GM12801 (cell line): ENCODE measurements around the gene METTL9.

Source experiments
- TF ChIP-seq, protein P1 (sequence below): IDR thresholded peaks from one replicate; pipeline ENCODE4 v1.5.1; 2011; ENCODE audit warnings: control low read depth; ENCODE audit not compliant: insufficient read length; ENCODE audit errors: extremely low read depth

Gene METTL9

DNA sequence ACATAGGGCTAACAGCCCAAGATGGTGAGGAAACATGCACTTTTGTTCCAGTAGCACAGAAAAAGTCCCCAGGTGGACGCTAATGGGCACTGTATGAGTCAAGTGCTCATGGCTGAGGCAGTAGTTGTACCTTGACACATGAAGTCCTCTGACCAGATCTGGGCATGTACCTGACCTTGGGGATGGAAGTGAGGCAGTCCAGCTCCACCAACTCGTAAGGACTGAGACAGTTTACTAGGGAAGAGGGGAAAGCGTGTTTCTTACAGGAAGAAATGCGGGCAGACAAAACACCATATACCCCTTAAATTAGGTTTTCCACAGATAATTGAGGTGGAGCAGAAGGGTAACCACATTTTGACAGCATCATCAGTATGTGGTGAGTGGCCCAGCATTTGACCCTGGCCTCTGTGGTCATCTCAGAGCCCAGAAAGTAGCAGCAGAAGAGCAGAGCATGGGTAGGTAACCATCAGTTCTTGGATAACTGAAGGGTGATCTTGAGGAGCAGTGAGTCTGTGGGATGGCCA is 32.4 kb upstream of the METTL9 start:
- TF ChIP-seq, protein P1, sequence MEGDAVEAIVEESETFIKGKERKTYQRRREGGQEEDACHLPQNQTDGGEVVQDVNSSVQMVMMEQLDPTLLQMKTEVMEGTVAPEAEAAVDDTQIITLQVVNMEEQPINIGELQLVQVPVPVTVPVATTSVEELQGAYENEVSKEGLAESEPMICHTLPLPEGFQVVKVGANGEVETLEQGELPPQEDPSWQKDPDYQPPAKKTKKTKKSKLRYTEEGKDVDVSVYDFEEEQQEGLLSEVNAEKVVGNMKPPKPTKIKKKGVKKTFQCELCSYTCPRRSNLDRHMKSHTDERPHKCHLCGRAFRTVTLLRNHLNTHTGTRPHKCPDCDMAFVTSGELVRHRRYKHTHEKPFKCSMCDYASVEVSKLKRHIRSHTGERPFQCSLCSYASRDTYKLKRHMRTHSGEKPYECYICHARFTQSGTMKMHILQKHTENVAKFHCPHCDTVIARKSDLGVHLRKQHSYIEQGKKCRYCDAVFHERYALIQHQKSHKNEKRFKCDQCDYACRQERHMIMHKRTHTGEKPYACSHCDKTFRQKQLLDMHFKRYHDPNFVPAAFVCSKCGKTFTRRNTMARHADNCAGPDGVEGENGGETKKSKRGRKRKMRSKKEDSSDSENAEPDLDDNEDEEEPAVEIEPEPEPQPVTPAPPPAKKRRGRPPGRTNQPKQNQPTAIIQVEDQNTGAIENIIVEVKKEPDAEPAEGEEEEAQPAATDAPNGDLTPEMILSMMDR, result no peak

DNA sequence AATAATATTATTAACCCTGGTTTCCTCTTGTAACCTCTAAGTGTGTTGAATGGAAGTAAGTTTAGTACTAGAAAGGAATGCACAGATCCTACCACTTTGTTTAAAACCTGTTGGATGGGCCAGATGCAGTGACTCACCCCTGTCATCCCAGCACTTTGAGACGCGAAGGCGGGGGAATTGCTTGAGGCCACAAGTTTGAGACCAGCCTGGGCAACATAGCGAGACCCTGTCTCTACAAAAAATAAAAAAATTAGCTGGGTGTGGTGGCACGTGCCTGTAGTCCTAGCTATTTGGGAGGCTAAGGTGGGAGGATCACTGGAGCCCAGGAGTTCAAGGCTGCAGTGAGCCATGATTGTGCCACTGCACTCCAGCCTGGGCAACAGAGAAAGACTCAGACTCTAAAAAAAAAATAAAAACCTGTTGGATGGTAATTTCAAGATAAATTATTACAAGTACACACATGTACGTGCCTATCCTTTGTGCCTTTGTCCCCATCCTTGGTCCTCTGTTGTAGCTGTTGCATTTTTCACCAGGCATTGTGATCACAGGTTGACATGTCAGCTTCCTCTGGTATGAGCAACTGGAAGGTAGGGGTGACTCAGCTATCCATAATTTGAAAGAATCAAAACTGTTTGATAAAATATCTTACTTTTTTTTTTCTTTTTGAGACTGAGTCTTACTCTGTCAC is 30.7 kb upstream of the METTL9 start:
- TF ChIP-seq, protein P1, result no peak

DNA sequence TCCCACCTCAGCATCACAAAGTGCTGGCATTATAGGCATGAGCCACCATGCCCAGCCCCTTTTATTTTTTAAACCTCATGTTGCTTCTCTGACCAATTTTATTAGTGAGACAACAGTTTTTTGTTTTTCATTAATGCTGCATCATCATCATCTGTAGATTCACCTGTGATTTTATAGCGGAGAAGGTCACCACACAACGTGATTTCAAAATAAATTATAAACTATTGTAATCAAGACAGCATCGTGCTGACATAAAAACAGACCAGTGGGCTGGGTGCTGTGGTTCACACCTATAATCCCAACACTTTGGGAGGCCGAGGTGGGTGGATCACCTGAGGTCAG is 28.7 kb upstream of the METTL9 start:
- TF ChIP-seq, protein P1, result no peak

DNA sequence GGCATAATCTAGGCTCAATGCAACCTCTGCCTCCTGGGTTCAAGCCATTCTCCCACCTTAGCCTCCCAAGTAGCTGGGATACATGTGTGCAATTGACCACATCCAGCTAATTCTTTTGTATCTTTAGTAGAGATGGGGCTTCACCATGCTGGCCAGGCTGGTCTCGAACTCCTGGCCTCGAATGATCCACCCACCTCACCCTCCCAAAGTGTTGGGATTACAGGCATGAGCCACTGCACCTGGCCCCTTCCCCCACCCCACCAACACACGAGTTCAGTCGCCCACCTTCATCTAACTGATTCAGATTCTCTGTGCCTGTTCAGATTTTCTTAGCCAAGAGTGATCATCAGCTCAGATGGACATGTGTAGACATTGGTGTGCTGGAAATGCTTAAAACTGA is 25.0 kb upstream of the METTL9 start:
- TF ChIP-seq, protein P1, result no peak

DNA sequence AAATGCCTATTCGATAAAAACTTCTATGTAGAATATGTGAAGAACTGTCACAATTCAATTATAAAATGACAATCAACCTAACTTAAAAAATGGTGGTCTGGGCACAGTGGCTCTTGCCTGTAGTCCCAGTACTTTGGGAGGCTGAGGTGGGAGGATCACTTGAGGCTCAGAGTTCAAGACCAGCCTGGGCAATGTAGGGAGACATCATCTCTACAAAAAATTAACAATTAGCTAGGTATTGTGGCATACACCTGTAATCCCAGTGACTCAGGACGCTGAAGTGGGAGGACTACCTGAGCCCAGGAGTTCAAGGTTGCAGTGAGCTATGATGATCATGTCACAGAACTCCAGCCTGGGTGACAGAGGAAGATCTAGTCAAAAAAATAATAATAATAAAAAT is 18.6 kb upstream of the METTL9 start:
- TF ChIP-seq, protein P1, result no peak

DNA sequence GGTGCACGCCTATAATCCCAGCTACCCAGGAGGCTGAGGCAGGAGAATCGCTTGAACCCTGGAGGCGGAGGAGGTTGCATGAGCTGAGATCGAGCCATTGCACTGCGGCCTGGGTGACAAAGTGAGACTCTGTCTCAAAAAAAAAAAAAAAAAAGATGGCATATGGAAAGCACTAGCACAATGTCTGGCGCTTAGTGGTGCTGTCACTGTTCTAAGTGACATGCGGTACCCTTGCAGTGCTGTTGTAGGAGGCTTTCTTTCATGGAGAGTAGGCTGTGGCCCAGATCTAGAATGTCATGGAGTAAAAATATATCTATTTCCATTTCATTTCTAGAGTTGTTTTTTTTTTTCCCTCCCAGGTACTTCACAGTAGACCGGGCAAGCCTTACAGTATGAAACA is 14.6 kb upstream of the METTL9 start:
- TF ChIP-seq, protein P1, result no peak

DNA sequence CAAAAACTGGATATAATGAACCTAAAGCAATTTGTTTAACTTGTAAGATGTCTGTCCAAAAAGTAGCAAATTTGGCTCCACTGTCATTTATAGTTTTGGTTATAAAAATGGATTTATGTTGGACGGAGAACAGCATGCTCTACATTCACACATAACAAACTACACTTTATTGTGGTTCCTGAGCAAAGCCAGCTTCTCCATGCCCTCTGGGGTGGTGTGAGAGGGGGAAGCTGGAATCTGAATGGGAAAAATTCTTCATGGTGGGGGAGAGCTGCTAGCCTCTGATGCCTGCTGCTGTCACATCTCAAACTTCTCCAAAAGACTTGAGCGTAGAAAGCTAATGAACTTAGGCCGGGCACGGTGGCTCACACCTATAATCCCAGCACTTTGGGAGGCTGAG is 9.8 kb upstream of the METTL9 start:
- TF ChIP-seq, protein P1, result no peak
